IMR-90 (cell line): ENCODE measurements around the gene MLLT1. TPM values are rescaled to one million over a fixed set of nuclear protein-coding genes. Genes with fewer than 3 reads are reported as not detected.

ENCODE experiments used
- ATAC-seq: fragments of 200-7000 bp; cut with Tn5 transposase; 2 replicates; pipeline ENCODE4 v1.9.1; 2020; ENCODE audit warnings: low read depth, mild to moderate bottlenecking, moderate library complexity
- BruUV-seq: library from RNA; stranded (reverse); fragments of 400-500 nt; replicated peaks from 2 replicates; lab custom pipeline; 2021; lab: Mats Ljungman, UMichigan
- CTCF ChIA-PET: fragments of 300-600 bp; formaldehyde crosslinking; extraction: SDS; loops from one replicate; lab custom pipeline; 2021; ENCODE audit warnings: antibody characterized with exemption; lab: Yijun Ruan, JAX
- POLR2A ChIA-PET: fragments of 300-600 bp; sonication (Branson Sonifier 250); formaldehyde crosslinking; loops from one replicate; lab custom pipeline; 2022; ENCODE audit warnings: antibody characterized with exemption; ENCODE audit not compliant: unreplicated experiment; lab: Charles Lee
- DNase-seq: peaks from one replicate; pipeline ENCODE4 v3.0.0; 2013
- H2AFZ ChIP-seq: replicated peaks from 2 replicates; pipeline ENCODE3; 2013; ENCODE audit warnings: low read length, mild to moderate bottlenecking; ENCODE audit not compliant: poor library complexity
- H2AK5ac ChIP-seq: 2 replicates; pipeline ENCODE4 v1.6.1; 2013; ENCODE audit warnings: low read depth, low read length, inconsistent platforms
- H2AK9ac ChIP-seq: replicated peaks from 2 replicates; pipeline ENCODE3; 2013; ENCODE audit warnings: mild to moderate bottlenecking, low read depth, low read length, moderate library complexity; ENCODE audit not compliant: poor library complexity
- H2BK120ac ChIP-seq: 2 replicates; pipeline ENCODE4 v1.6.1; 2013; ENCODE audit warnings: low read depth, low read length, inconsistent platforms
- H2BK15ac ChIP-seq: 3 replicates; pipeline ENCODE4 v1.6.1; 2013; ENCODE audit warnings: low read depth, low read length, inconsistent platforms
- H2BK20ac ChIP-seq: 2 replicates; pipeline ENCODE4 v1.6.1; 2013; ENCODE audit warnings: low read depth, mild to moderate bottlenecking, inconsistent platforms, low read length, moderate library complexity
- H2BK5ac ChIP-seq: 2 replicates; pipeline ENCODE4 v1.6.1; 2013; ENCODE audit warnings: mild to moderate bottlenecking, low read depth, low read length, inconsistent platforms; ENCODE audit not compliant: poor library complexity, severe bottlenecking
- H3K14ac ChIP-seq: replicated peaks from 2 replicates; pipeline ENCODE4 v1.6.1; 2013; ENCODE audit warnings: low read depth, low read length, inconsistent platforms
- H3K18ac ChIP-seq: 2 replicates; pipeline ENCODE4 v1.6.1; 2013; ENCODE audit warnings: low read depth, low read length, control low read depth
- H3K23ac ChIP-seq: 2 replicates; pipeline ENCODE4 v1.6.1; 2013; ENCODE audit warnings: low read depth, low read length, inconsistent platforms
- H3K27ac ChIP-seq: 2 replicates; pipeline ENCODE4 v1.5.1; 2013; ENCODE audit warnings: mild to moderate bottlenecking, control low read depth, low read length; ENCODE audit not compliant: insufficient read depth
- H3K27me3 ChIP-seq: 2 replicates; pipeline ENCODE4 v1.6.1; 2013; ENCODE audit warnings: low read length; ENCODE audit not compliant: control insufficient read depth, insufficient read depth
- H3K36me3 ChIP-seq: 2 replicates; pipeline ENCODE4 v1.6.1; 2013; ENCODE audit warnings: low read length, mixed read lengths; ENCODE audit not compliant: control insufficient read depth, insufficient read depth
- H3K4ac ChIP-seq: 2 replicates; pipeline ENCODE4 v1.6.1; 2013; ENCODE audit warnings: low read depth, low read length, inconsistent platforms
- H3K4me1 ChIP-seq: 2 replicates; pipeline ENCODE4 v1.6.1; 2013; ENCODE audit warnings: low read length, mixed read lengths; ENCODE audit not compliant: control insufficient read depth, insufficient read depth
- H3K4me2 ChIP-seq: 2 replicates; pipeline ENCODE4 v1.6.1; 2013; ENCODE audit warnings: low read depth, mild to moderate bottlenecking, control low read depth, low read length, moderate library complexity
- H3K4me3 ChIP-seq: 2 replicates; pipeline ENCODE4 v1.5.1; 2013; ENCODE audit warnings: low read depth, mild to moderate bottlenecking, control low read depth, low read length, moderate library complexity; ENCODE audit not compliant: insufficient read depth
- H3K56ac ChIP-seq: 2 replicates; pipeline ENCODE4 v1.6.1; 2013; ENCODE audit warnings: low read length, inconsistent platforms; ENCODE audit not compliant: insufficient read depth; ENCODE audit errors: extremely low read depth
- H3K79me1 ChIP-seq, 2 experiments: 2 replicates each; pipeline ENCODE4 v1.6.1; 2013; ENCODE audit warnings: low read length in 2 of 2, inconsistent platforms in 1 of 2, low read depth in 1 of 2
- H3K9ac ChIP-seq: 2 replicates; pipeline ENCODE4 v1.6.1; 2013; ENCODE audit warnings: low read depth, low read length, control low read depth
- H3K9me1 ChIP-seq: 2 replicates; pipeline ENCODE4 v1.6.1; 2013; ENCODE audit warnings: low read length, inconsistent platforms; ENCODE audit not compliant: insufficient read depth
- H3K9me3 ChIP-seq: 2 replicates; pipeline ENCODE4 v1.6.1; 2013; ENCODE audit warnings: low read length; ENCODE audit not compliant: control insufficient read depth, insufficient read depth
- H4K20me1 ChIP-seq: 2 replicates; pipeline ENCODE4 v1.6.1; 2013; ENCODE audit warnings: low read length, inconsistent platforms; ENCODE audit not compliant: insufficient read depth
- H4K5ac ChIP-seq: 2 replicates; pipeline ENCODE4 v1.6.1; 2013; ENCODE audit warnings: mild to moderate bottlenecking, low read depth, low read length, control low read depth
- H4K8ac ChIP-seq, 2 experiments: 2 replicates each; pipeline ENCODE4 v1.6.1; 2013; ENCODE audit warnings: low read depth in 2 of 2, low read length in 2 of 2, control low read depth in 1 of 2, inconsistent platforms in 1 of 2
- H4K91ac ChIP-seq: 2 replicates; pipeline ENCODE4 v1.6.1; 2013; ENCODE audit warnings: low read depth, low read length, inconsistent platforms; ENCODE audit not compliant: insufficient read depth
- BHLHE40 ChIP-seq: fragments of 150-350 bp; IDR thresholded peaks from 2 replicates; pipeline ENCODE4 v1.6.1; 2016; ENCODE audit warnings: mild to moderate bottlenecking, low read depth, low read length
- CEBPB ChIP-seq: IDR thresholded peaks from 2 replicates; pipeline ENCODE4 v1.6.1; 2012; ENCODE audit warnings: low read depth, low read length, improper control_type of control experiment
- CHD1 ChIP-seq: IDR thresholded peaks from 2 replicates; pipeline ENCODE4 v1.6.1; 2012; ENCODE audit warnings: low read depth, low read length, improper control_type of control experiment
- FOS ChIP-seq: fragments of 150-350 bp; IDR thresholded peaks from 2 replicates; pipeline ENCODE4 v1.6.1; 2016; ENCODE audit warnings: low read depth, low read length
- MAFK ChIP-seq: IDR thresholded peaks from 2 replicates; pipeline ENCODE4 v1.6.1; 2012; ENCODE audit warnings: low read depth, low read length, improper control_type of control experiment
- MAZ ChIP-seq: IDR thresholded peaks from 2 replicates; pipeline ENCODE4 v1.6.1; 2012; ENCODE audit warnings: low read depth, mild to moderate bottlenecking, low read length, improper control_type of control experiment, moderate library complexity, borderline replicate concordance
- MXI1 ChIP-seq: IDR thresholded peaks from 2 replicates; pipeline ENCODE4 v1.6.1; 2012; ENCODE audit warnings: low read depth, mild to moderate bottlenecking, low read length, moderate library complexity, borderline replicate concordance
- NFE2L2 ChIP-seq: fragments of 150-350 bp; IDR thresholded peaks from 2 replicates; pipeline ENCODE4 v1.6.1; 2016; ENCODE audit warnings: low read depth, mild to moderate bottlenecking, low read length
- POLR2A ChIP-seq: IDR thresholded peaks from 2 replicates; pipeline ENCODE4 v1.6.1; 2012; ENCODE audit warnings: mild to moderate bottlenecking, low read depth, low read length
- RAD21 ChIP-seq: IDR thresholded peaks from 2 replicates; pipeline ENCODE4 v1.6.1; 2012; ENCODE audit warnings: low read length, improper control_type of control experiment
- RCOR1 ChIP-seq: IDR thresholded peaks from 2 replicates; pipeline ENCODE4 v1.6.1; 2012; ENCODE audit warnings: mild to moderate bottlenecking, low read length, improper control_type of control experiment; ENCODE audit not compliant: insufficient replicate concordance
- RFX5 ChIP-seq: IDR thresholded peaks from 2 replicates; pipeline ENCODE4 v1.8.0; 2012; ENCODE audit warnings: low read depth, mild to moderate bottlenecking, low read length, moderate library complexity
- SMC3 ChIP-seq: fragments of 150-350 bp; IDR thresholded peaks from 2 replicates; pipeline ENCODE4 v1.6.1; 2016; ENCODE audit warnings: low read depth, mild to moderate bottlenecking, antibody characterized with exemption, low read length, moderate library complexity
- USF2 ChIP-seq: fragments of 150-350 bp; IDR thresholded peaks from 2 replicates; pipeline ENCODE4 v1.6.1; 2017; ENCODE audit warnings: mild to moderate bottlenecking, antibody characterized with exemption, low read length, low read depth
- WGBS, 2 experiments: methylation state at CpG; one replicate each; pipeline versions ENCODE4 v1.1.5 to v1.1.7; 2013; ENCODE audit warnings: missing lambda C conversion rate in 2 of 2; ENCODE audit not compliant: insufficient read length in 1 of 2; ENCODE audit errors: extremely low coverage in 2 of 2; 5-methylcytosine and 5-hydroxymethylcytosine counted together
- dilution Hi-C: fragments of 300-500 bp; cut with HindIII; formaldehyde crosslinking; loops from one replicate; pipeline ENCODE4 v1.14.3; 2018; ENCODE audit warnings: low sequenced_read_pairs; ENCODE audit not compliant: unreplicated experiment
- in situ Hi-C: fragments of 300-500 bp; cut with MboI; formaldehyde crosslinking; loops from 3 replicates; pipeline ENCODE4 v1.14.3; 2019; ENCODE audit warnings: low sequenced_read_pairs, inconsistent platforms, mixed read lengths
- intact Hi-C: fragments of 100-400 bp; cut with micrococcal nuclease; formaldehyde crosslinking; loops from 2 replicates; pipeline ENCODE4 v1.10.0; 2022
- polyA plus RNA-seq, 3 experiments: library from polyadenylated mRNA; depleted of rRNA; stranded (reverse); fragments of >200 nt; gene quantifications; 2 replicates each; pipeline ENCODE4 v1.2.3, GENCODE V29; 2012; ENCODE audit warnings: low replicate concordance in 1 of 3
- total RNA-seq: library from RNA; depleted of rRNA; stranded (reverse); fragments of >200 nt; gene quantifications from 2 replicates; pipeline ENCODE4 v1.2.3, GENCODE V29; 2012
- TF ChIP-seq, protein P1 (sequence below): fragments of 150-350 bp; IDR thresholded peaks from 2 replicates; pipeline ENCODE4 v1.6.1; 2016; ENCODE audit warnings: low read depth, mild to moderate bottlenecking, low read length, moderate library complexity, borderline replicate concordance
- TF ChIP-seq, protein P2 (sequence below): conservative IDR thresholded peaks from 2 replicates; pipeline ENCODE4 v1.5.1; 2012; ENCODE audit warnings: mild to moderate bottlenecking, low read depth, low read length, improper control_type of control experiment

Gene MLLT1
- total and polyA plus RNA-seq, 2 of the 4 experiments (the other 2 are of a cell fraction) = 1.3 to 30.6 TPM

DNA sequence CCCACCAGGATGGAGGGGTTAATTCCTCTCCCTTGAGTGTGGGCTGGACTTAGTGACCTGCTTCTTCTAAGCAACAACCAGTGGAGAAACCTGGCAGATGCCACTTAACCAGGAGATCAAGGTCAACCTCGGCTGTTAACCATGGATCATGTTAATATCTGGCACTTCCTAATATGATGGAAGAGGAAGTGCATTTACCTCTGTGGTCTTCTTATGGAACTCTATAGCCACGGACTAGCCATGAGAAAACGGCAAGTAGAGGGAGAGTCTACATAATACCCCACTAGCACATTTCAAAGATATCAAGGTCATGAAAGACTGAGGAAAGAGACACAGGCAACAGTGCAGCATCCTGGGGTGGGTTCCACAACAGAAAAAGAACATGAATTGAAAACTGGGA, 31.4 kb downstream of the MLLT1 start:
- Histone ChIP-seq H2AK5ac (peak overlapping the region; percentile 56; the same call in 1 of the 2 replicates), H3K4me2 (peak overlapping the region; percentile 10; the same call in 1 of the 2 replicates), H3K9me3 (no peaks in the 10 kb centered on the region), H3K4me1 (peaks cover 21% of the 10 kb centered on the region), H2BK5ac (peak overlapping the region; percentile 60), H2BK120ac (peak overlapping the region; percentile 69; the same call in 1 of the 2 replicates), H4K91ac (no peak overlapping the region), H3K18ac (peak overlapping the region; percentile 34; the same call in 1 of the 2 replicates), H3K56ac (no peak overlapping the region), H3K27ac (no peak overlapping the region), H2BK20ac (peak overlapping the region; percentile 71), H3K9ac (no peak overlapping the region), H3K4me3 (no peak overlapping the region), H3K14ac (peak overlapping the region; percentile 84), H3K79me1 (peaks cover 42 to 85% of the 10 kb centered on the region in 2 experiments), H4K20me1 (peaks cover 73% of the 10 kb centered on the region), H3K27me3 (no peaks in the 10 kb centered on the region), H4K8ac (peak overlapping the region in 1 of 2 experiments; percentile 35; a peak in 1 of 4 replicates), H3K4ac (peak overlapping the region; percentile 75), H2AFZ (no peak overlapping the region), H2BK15ac (peak overlapping the region; percentile 50; the same call in 1 of the 3 replicates), H3K23ac (peak overlapping the region; percentile 60; the same call in 1 of the 2 replicates), H3K9me1 (peaks cover 18% of the 10 kb centered on the region), H4K5ac (no peak overlapping the region), H3K36me3 (peaks cover 14% of the 10 kb centered on the region), H2AK9ac (no peak overlapping the region)
- no TSS peak for BruUV-seq
- TF ChIP-seq MXI1 (no peak), RFX5 (no peak), FOS (no peak), MAZ (no peak), MAFK (no peak), RCOR1 (no peak), BHLHE40 (no peak), CEBPB (no peak), NFE2L2 (no peak), CHD1 (no peak), SMC3 (no peak), RAD21 (no peak), USF2 (no peak), POLR2A (no peak)
- TF ChIP-seq, protein P1, sequence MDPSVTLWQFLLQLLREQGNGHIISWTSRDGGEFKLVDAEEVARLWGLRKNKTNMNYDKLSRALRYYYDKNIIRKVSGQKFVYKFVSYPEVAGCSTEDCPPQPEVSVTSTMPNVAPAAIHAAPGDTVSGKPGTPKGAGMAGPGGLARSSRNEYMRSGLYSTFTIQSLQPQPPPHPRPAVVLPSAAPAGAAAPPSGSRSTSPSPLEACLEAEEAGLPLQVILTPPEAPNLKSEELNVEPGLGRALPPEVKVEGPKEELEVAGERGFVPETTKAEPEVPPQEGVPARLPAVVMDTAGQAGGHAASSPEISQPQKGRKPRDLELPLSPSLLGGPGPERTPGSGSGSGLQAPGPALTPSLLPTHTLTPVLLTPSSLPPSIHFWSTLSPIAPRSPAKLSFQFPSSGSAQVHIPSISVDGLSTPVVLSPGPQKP = no peak
- TF ChIP-seq, protein P2, sequence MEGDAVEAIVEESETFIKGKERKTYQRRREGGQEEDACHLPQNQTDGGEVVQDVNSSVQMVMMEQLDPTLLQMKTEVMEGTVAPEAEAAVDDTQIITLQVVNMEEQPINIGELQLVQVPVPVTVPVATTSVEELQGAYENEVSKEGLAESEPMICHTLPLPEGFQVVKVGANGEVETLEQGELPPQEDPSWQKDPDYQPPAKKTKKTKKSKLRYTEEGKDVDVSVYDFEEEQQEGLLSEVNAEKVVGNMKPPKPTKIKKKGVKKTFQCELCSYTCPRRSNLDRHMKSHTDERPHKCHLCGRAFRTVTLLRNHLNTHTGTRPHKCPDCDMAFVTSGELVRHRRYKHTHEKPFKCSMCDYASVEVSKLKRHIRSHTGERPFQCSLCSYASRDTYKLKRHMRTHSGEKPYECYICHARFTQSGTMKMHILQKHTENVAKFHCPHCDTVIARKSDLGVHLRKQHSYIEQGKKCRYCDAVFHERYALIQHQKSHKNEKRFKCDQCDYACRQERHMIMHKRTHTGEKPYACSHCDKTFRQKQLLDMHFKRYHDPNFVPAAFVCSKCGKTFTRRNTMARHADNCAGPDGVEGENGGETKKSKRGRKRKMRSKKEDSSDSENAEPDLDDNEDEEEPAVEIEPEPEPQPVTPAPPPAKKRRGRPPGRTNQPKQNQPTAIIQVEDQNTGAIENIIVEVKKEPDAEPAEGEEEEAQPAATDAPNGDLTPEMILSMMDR = no peak
- in situ Hi-C loops = no loop called here
- ChIA-PET CTCF (no interaction called here), POLR2A (no interaction called here)
- intact Hi-C loops = no loop called here
- no peak for DNase-seq
- WGBS, 2 experiments = no CpG with 5 or more reads among the region's 3 CpGs
- no peak for ATAC-seq
- dilution Hi-C loops = no loop called here
